ENCODE data around the gene ABCA3.

DNA sequence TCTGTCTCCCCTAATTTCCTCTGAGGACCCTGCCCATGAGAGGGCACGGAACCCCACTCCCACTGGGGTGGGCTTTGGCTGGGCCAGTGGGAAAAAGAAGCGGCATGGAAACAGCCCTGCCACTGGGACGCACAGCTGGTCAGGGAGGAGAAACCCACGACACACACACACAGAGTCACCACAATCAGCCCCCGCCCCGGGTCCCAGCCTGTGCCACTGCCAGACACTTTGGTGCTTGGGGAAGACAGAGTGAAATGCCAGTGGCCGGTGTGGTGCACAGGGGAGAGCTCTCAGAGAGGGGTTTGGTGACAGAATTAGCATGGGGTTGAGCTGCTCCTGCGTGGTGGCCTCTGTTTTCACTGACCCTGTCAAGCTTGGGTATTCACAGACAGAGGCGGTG, 41.9 kb downstream of the ABCA3 start:
- TF ChIP-seq, protein P1, sequence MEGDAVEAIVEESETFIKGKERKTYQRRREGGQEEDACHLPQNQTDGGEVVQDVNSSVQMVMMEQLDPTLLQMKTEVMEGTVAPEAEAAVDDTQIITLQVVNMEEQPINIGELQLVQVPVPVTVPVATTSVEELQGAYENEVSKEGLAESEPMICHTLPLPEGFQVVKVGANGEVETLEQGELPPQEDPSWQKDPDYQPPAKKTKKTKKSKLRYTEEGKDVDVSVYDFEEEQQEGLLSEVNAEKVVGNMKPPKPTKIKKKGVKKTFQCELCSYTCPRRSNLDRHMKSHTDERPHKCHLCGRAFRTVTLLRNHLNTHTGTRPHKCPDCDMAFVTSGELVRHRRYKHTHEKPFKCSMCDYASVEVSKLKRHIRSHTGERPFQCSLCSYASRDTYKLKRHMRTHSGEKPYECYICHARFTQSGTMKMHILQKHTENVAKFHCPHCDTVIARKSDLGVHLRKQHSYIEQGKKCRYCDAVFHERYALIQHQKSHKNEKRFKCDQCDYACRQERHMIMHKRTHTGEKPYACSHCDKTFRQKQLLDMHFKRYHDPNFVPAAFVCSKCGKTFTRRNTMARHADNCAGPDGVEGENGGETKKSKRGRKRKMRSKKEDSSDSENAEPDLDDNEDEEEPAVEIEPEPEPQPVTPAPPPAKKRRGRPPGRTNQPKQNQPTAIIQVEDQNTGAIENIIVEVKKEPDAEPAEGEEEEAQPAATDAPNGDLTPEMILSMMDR (IDR thresholded peaks at IDR 0.05), result no peak
- TF ChIP-seq POLR2A (IDR thresholded peaks at IDR 0.05), result no peak

Data from tibial nerve (tissue), 3 donors.